Measurements from ENCODE around the gene RASL11A.

DNA sequence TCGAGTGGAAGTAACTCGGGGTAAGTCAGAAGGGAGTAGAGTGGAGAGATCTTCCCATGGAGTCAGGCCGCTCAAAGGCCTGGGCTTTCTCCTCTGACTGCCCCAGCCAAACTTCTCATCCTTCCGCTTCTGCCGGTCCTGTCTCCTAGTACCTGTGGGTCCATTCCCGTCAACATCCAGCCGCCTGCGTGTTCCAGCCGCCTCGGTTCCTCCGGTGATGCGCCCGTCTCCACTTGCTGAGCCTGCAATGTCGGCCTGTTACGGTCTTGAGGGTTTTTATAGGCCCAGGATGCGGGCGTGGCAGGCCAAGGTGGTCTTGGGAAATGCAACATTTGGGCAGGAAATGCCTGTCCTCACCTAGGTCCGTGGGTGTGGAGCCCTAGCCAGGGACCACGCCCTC is 38.3 kb downstream of the RASL11A start:
- no peak for TF ChIP-seq CTCF (conservative IDR thresholded peaks at IDR 0.05; ENCODE audit: low read length)
- no peak for TF ChIP-seq EZH2phosphoT487 (IDR thresholded peaks at IDR 0.05; ENCODE audit: borderline replicate concordance)
